Measurements from ENCODE around the gene ZKSCAN3.
A peak's percentile ranks its signal among the peaks of the same experiment; 100 is the strongest.

GRCh38 chr6:28353981-28354676, 4.4 kb downstream of the ZKSCAN3 start:
- TF ChIP-seq POLR2A (IDR thresholded peaks at IDR 0.05) = peak in 1 of 2 donors; percentile 32
- no peak for TF ChIP-seq CTCF (IDR thresholded peaks at IDR 0.05)
